ENCODE results near the gene COX18.

DNA sequence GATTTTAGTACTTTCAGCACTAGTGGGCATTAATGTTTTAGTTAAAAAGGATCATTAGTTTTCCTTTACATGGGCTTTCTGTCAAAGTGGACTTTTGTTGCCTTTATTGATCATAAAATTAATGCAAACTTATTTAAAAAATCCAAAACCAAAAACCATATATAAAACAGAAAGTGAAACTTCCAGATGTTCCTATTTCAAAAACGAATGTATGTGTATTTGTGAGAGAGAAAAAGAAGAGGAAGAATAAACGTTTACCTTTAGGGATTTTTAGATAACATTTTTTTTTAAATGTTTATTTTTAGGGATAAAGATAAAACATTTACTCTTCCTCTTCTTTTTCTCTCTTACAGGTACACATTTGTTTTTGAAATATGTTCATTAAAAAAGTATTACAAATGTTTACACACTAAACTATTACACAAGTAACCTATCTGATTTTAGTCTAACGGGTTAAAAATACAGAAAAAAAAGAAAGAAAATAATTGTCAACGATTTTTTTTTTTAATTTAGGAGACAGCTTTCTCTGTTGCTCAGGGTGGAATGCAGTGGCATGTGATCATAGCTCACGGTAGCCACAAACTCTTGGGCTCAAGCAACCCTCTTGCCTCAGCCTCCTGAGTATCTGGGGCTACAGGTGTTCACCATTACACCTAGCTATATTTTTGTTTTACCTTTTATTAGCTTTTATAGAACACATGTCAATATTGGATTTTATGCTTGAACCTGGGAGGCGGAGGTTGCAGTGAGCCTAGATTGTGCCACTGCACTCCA, 16.8 kb upstream of the COX18 start:
- TF ChIP-seq POLR2AphosphoS5 (IDR thresholded peaks at IDR 0.05; ENCODE audit: borderline replicate concordance, low read depth, low read length) (no peak), EZH2 (IDR thresholded peaks at IDR 0.05) (no peak)

All from SK-N-MC (cell line).